ENCODE data around the gene UNC119B. TPM values are rescaled to one million over a fixed set of nuclear protein-coding genes. Genes with fewer than 3 reads are reported as not detected.
"Not testable (repeated sequence)": the region's sequence is repeated elsewhere in the genome, so short reads cannot be mapped to it uniquely, and the experiment has no call there.

Gene UNC119B
- total and polyA plus RNA-seq, 8 donors: 6.6 to 18.9 (median 14.6) TPM

DNA sequence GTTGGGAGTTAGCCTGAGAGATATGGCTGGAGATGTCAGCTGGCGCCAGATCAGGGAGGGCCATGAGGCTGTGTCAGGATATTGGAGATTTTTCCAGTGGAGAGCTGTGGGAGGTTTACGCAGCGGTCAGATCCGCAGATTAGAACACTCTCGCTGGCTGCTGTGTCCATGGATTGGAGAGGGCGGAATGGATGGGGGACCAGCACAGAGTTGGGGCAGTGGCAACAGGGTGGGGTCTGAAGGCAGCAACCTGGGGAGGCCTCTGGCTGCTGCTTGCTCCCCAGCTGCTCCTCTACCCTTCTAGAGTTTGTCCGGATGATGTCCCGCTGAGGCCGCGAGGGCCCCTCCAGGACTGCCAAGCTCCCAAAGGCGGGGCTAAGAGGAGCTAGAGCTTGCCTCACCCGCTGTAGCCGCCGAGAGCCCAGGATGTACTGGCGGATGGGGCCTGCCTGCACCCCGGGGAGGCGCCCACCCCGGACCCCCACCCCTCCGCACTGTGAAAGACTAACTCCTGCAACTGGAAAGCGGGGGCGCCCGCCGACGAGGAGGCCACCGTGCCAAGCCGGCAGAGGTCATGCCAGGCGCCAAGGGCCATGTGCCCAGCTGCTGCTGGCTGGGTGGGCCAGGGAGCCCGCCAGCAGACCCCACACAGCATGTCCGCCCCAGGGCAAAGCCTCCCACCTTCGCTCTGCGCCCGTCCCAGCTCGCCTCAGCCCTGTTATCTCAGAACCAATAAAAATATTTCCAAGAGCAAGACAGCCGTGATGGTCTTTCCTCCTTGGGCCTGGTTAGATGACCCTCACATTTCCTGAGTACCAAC, 43.5 kb upstream of the UNC119B start:
- FAIRE-seq (no peak), ATAC-seq (peak in 1 of 4 donors; percentile 14), DNase-seq (no peak)
- TF ChIP-seq CTCF (IDR thresholded peaks at IDR 0.05): no peak
- H3K36me3 ChIP-seq: no peaks in the 10 kb centered on the region
- H3K4me1 ChIP-seq: no peaks in the 10 kb centered on the region
- H3K27me3 ChIP-seq: no peaks in the 10 kb centered on the region
- H3K9me3 ChIP-seq: no peaks in the 10 kb centered on the region
- no peak overlapping the region for H3K4me3 ChIP-seq
- intact Hi-C loops (cut with DNase I): no loop called here
- 84 to 86% methylated on average over 33 to 34 of the region's 34 CpGs for WGBS, 2 donors
- H3K27ac ChIP-seq: no peak overlapping the region

DNA sequence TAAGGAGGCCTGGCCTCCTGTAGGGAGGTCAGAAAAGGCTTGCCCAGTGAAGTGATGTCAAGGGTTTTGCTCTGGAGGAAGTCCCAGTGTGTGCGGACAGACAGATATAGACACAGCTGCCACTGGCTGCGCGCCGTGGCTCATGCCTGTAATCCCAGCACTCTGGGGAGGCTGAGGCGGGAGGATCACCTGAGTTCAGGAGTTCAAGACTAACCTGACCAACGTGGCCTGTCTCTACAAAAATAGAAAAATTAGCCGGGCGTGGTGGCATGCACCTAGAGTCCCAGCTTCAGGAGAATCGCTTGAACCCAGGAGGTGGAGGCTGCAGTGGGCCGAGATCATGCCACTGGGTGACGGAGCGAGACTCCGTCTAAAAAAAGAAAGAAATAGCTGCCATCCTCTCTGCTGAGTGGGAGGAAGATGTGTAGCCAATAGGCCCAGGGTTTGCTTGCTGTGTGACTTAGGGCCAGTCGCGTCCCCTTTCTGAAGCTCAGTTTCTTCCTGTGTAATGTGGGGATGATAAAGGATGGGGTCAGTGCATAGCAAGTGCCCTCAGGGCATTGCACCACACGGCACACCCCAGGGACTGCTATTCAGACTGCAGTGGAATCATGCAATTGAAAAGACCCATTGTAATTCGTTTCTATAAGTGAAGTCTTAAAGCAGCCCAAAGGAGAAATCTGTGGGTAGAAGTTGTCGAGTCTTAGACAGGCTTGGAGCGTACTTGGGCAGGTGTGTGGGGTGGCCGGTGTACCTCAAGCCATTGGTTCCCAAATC, 42.0 kb upstream of the UNC119B start:
- Histone ChIP-seq H3K27ac (no peak overlapping the region), H3K4me3 (no peak overlapping the region), H3K27me3 (no peaks in the 10 kb centered on the region), H3K4me1 (no peaks in the 10 kb centered on the region), H3K9me3 (no peaks in the 10 kb centered on the region), H3K36me3 (no peaks in the 10 kb centered on the region)
- no peak for FAIRE-seq
- no peak for ATAC-seq
- intact Hi-C loops (cut with DNase I): no loop called here
- WGBS, 2 donors: 85 to 87% methylated on average over 20 of the region's 20 CpGs
- TF ChIP-seq CTCF (IDR thresholded peaks at IDR 0.05): no peak
- DNase-seq: no peak

DNA sequence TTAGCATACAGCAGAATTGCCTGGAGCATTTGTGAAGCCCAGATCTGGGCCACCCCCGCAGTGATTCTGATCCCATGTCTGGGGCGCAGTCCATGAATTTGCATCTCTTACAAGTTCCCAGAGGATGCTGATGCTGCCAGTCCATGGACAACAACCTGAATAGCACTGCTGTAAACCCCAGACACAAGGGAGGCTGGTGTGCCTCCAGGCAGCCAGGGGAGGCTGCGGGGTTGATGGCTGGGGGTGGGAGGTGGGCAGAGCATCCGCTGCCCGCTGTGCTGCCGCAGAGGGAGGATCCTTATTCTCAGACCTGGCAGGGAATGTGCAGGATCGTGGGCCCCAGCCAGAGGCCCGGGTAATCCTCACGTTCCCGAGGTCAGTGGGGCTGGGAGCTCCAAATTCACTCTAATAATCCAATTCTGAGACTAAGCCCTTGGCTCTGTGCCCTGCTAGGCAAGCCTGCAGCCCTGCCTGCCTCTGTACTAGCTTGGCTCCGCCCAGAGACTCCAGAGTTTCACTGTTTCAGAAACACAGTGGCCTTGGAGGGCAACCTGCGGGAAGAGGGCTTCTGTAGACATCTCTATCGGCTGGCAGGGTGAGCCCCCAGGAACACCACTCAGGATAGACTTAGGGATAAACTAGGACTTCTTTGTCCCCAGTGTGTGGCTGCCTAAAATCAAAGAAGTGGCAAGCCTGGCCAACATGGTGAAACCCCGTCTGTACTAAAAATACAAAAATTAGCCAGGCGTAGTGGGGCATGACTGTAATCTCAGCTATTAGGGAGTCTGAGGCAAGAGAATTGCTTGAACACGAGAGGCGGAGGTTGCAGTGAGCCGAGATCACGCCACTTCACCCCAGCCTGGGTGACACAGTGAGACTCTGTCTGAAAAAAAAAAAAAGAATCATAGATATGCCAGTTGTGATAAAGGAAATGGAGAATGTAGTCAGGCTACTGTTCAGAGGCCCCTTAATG, 41.1 kb upstream of the UNC119B start:
- intact Hi-C loops (cut with DNase I): no loop called here
- 40 to 41% methylated on average over 19 of the region's 19 CpGs for WGBS, 2 donors
- no peaks in the 10 kb centered on the region for H3K9me3 ChIP-seq
- peak overlapping the region in 1 of 4 donors; percentile 50 for H3K27ac ChIP-seq
- no peaks in the 10 kb centered on the region for H3K36me3 ChIP-seq
- no peaks in the 10 kb centered on the region for H3K27me3 ChIP-seq
- H3K4me1 ChIP-seq: no peaks in the 10 kb centered on the region
- DNase-seq (peak in 4 of 6 donors; percentile 30 to 63 (median 54)), ATAC-seq (peak; percentile 58 to 97 (median 90)), FAIRE-seq (no peak)
- no peak for TF ChIP-seq CTCF (IDR thresholded peaks at IDR 0.05)
- H3K4me3 ChIP-seq: no peak overlapping the region

GRCh38 chr12:120670237-120670636, 40.0 kb upstream of the UNC119B start:
- DNase-seq; intact Hi-C loops (cut with DNase I); H3K9me3 ChIP-seq; H3K27me3 ChIP-seq; H3K4me3 ChIP-seq; H3K27ac ChIP-seq; H3K36me3 ChIP-seq; H3K4me1 ChIP-seq; ATAC-seq; FAIRE-seq: not testable (repeated sequence)
- WGBS, 2 donors: 92 to 93% methylated on average over 6 of the region's 6 CpGs

- WGBS, 2 donors: 75 to 80% methylated on average over 5 of the region's 5 CpGs
- DNase-seq: no peak
- no peak overlapping the region for H3K27ac ChIP-seq
- no peaks in the 10 kb centered on the region for H3K36me3 ChIP-seq
- no peaks in the 10 kb centered on the region for H3K9me3 ChIP-seq
- no peak for ATAC-seq
- no peak overlapping the region for H3K4me3 ChIP-seq
- no peaks in the 10 kb centered on the region for H3K4me1 ChIP-seq
- H3K27me3 ChIP-seq: no peaks in the 10 kb centered on the region
- FAIRE-seq: no peak
- TF ChIP-seq CTCF (IDR thresholded peaks at IDR 0.05): no peak
- intact Hi-C loops (cut with DNase I): no loop called here
Measured at GRCh38 chr12:120670667-120671066, 39.6 kb upstream of the UNC119B start.

Measured in pancreas (tissue), 10 donors.